Spleen (tissue), 11 donors: ENCODE measurements around the gene CLIP2. TPM values are rescaled to one million over a fixed set of nuclear protein-coding genes. Genes with fewer than 3 reads are reported as not detected.
"Not testable (repeated sequence)": the region's sequence is repeated elsewhere in the genome, so short reads cannot be mapped to it uniquely, and the experiment has no call there.

Source experiments
- DNase-seq: peaks from one replicate; pipeline ENCODE4 v3.0.0-alpha.2; 2020
- H3K27ac ChIP-seq, 8 donors: fragments of 200-600 bp; sonication (generic) in 7 of 8; 1 replicate in 4 of 8; 2 replicates in 4 of 8; pipeline versions ENCODE4 v1.5.0 to v1.8.0; 2016 to 2021; ENCODE audit warnings: inconsistent platforms in 4 of 8, mild to moderate bottlenecking in 4 of 8, moderate library complexity in 1 of 8
- H3K27me3 ChIP-seq, 7 donors: fragments of 200-600 bp; sonication (generic) in 6 of 7; replicated peaks in 1 of 7; 1 replicate in 4 of 7; 2 replicates in 3 of 7; pipeline versions ENCODE4 v1.5.0 to v1.8.0; 2016 to 2021; ENCODE audit warnings: inconsistent platforms in 3 of 7, mild to moderate bottlenecking in 1 of 7
- H3K36me3 ChIP-seq, 6 donors: fragments of 200-600 bp; sonication (generic) in 5 of 6; 1 replicate in 4 of 6; 2 replicates in 2 of 6; pipeline versions ENCODE4 v1.5.0 to v1.8.0; 2016 to 2021; ENCODE audit warnings: inconsistent platforms in 2 of 6
- H3K4me1 ChIP-seq, 6 donors: fragments of 200-600 bp; sonication (generic) in 5 of 6; 1 replicate in 3 of 6; 2 replicates in 3 of 6; pipeline versions ENCODE4 v1.5.0 to v1.8.0; 2016 to 2021; ENCODE audit warnings: inconsistent platforms in 3 of 6
- H3K4me3 ChIP-seq, 8 donors: fragments of 200-600 bp; sonication (generic) in 7 of 8; 1 replicate in 4 of 8; 2 replicates in 4 of 8; pipeline versions ENCODE4 v1.5.0 to v1.8.0; 2016 to 2021; ENCODE audit warnings: inconsistent platforms in 4 of 8, mild to moderate bottlenecking in 4 of 8, moderate library complexity in 2 of 8
- H3K9me3 ChIP-seq, 8 donors: fragments of 200-600 bp; sonication (generic) in 7 of 8; 1 replicate in 4 of 8; 2 replicates in 4 of 8; pipeline versions ENCODE4 v1.5.0 to v1.8.0; 2016 to 2021; ENCODE audit warnings: inconsistent platforms in 4 of 8
- CTCF ChIP-seq, 11 experiments: fragments of 200-600 bp in 7 of 11; fragments of 450-650 bp in 4 of 11; sonication (generic) in 4 of 11; IDR thresholded peaks in 8 of 11; conservative IDR thresholded peaks in 3 of 11; 1 replicate in 7 of 11; 2 replicates in 4 of 11; pipeline versions ENCODE4 v1.4.0 to v1.8.0; 2016 to 2021; ENCODE audit warnings: antibody characterized with exemption in 11 of 11, inconsistent platforms in 4 of 11, mild to moderate bottlenecking in 1 of 11
- POLR2A ChIP-seq, 3 donors: fragments of 450-650 bp; IDR thresholded peaks; one replicate each; pipeline ENCODE4 v1.5.1; 2017; ENCODE audit warnings: antibody characterized with exemption in 3 of 3, mild to moderate bottlenecking in 1 of 3
- POLR2AphosphoS5 ChIP-seq, 3 donors: sonication (generic); formaldehyde crosslinking; IDR thresholded peaks; one replicate each; pipeline ENCODE4 v1.5.1; 2017; ENCODE audit warnings: antibody characterized with exemption in 3 of 3
- WGBS, 5 donors: extraction: QIAGEN DNeasy Blood & Tissue Kit in 3 of 5; methylation state at CpG; one replicate each; pipeline versions ENCODE4 v1.1.5 to v1.1.7; 2013 to 2018; 5-methylcytosine and 5-hydroxymethylcytosine counted together
- intact Hi-C: fragments of 100-400 bp; cut with DNase I; formaldehyde crosslinking; loops from one replicate; pipeline ENCODE4 v1.15.0; 2023; ENCODE audit warnings: low total_unique reads
- polyA plus RNA-seq, 3 donors: library from polyadenylated mRNA; stranded (reverse); fragments of 200-250 nt; gene quantifications; one replicate each; pipeline ENCODE4 v1.2.1, GENCODE V29; 2013
- total RNA-seq, 7 donors: library from RNA; depleted of rRNA in 3 of 7; stranded (reverse); fragments of >200 nt in 3 of 7; fragmentation: NEBNext Ultra II Directional in 4 of 7; extraction: Animal tissue kit (Norgen Biotek cat#: 25700) in 4 of 7; gene quantifications; one replicate each; pipeline versions ENCODE4 v1.1.0 to v1.2.1, GENCODE V29; 2016 to 2021
- donor health status: healthy with polysubstance abuse.
- donor health status: DM: no; HTN: no; CAD: no; lungs with moderate emphysema.
- donor health status: DM: no; HTN: no; CAD: no.
- donor health status: Bipolar disorder and iron deficiency.
- donor health status: healthy.
- donor health status: DM: no; HTN: no; CAD: no.
- donor health status: DM: yes; HTN: yes; CAD: no.

Gene CLIP2
- total and polyA plus RNA-seq, 10 donors, result 2.7 to 18.6 (median 16.9) TPM

DNA sequence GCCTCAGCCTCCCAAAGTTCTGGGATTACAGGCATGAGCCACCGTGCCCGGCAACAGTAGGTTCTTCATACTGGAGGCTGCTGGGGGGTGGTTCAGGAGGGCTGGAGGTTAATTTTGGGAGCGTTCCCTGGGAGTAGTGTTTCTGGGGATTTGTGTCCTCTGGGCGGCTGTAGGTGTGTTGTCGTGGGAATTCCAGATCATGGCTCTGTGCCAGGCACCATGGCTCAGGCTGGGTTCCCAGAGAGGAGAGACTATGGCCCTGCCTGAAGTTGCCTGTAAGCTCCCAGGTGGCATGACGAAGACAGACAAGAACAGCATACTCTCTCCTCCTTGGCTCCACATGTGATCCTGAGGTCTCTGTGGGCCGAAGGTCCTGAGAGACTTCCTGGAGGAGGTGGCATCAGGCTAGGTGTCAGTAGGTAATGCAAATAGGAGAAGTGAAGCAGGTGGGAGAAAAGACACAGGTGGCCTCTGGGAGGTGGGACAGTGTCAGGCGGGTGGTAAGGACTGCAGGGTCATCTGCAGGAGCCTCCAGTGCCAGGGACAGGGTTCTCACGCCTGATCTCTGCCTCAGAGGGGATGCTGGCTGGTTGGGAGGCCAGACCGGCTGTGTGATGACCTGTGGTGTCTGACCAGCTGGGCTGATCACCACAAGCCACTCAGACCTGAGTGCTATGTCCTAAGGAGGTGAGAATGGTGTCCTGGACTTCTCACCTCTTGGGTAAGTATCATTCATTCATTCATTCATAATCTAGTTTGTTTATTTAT, 18.7 kb downstream of the CLIP2 start:
- peaks cover 0 to 13% (median 0%) of the 10 kb centered on the region in 7 donors for H3K27me3 ChIP-seq
- intact Hi-C loops, result no loop called here
- DNase-seq, result no peak
- H3K4me1 ChIP-seq, result peaks cover 6 to 36% (median 18%) of the 10 kb centered on the region in 6 donors
- no peaks in the 10 kb centered on the region for H3K36me3 ChIP-seq
- H3K9me3 ChIP-seq, result no peaks in the 10 kb centered on the region
- 81 to 94% (median 87%) methylated on average over 6 to 10 of the region's 10 CpGs for WGBS, 5 donors
- no peak overlapping the region for H3K4me3 ChIP-seq
- no peak overlapping the region for H3K27ac ChIP-seq
- TF ChIP-seq POLR2AphosphoS5 (IDR thresholded peaks at IDR 0.05) (no peak), POLR2A (IDR thresholded peaks at IDR 0.05) (no peak), CTCF (IDR thresholded peaks at IDR 0.05 in 8 of 11, conservative IDR thresholded peaks at IDR 0.05 in 3 of 11) (no peak)

DNA sequence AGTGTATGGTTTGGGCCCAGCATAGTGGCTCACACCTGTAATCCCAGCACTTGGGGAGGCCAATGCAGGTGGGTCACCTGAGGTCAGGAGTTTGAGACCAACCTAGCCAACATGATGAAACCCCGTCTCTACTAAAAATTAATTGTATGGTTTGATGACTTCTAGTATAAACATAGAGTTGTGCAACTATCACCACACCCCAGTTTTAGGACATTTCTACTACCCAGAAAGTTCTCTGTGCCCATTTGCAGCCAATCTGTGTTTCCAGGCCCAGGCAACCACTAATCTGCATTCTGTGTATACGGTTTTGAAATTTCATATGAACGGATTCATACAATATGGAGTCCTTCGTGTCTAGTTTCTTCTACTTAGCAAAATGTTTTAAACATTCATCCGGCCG, 20.0 kb downstream of the CLIP2 start:
- H3K36me3 ChIP-seq, result no peaks in the 10 kb centered on the region
- H3K4me1 ChIP-seq, result peaks cover 6 to 38% (median 18%) of the 10 kb centered on the region in 6 donors
- intact Hi-C loops, result no loop called here
- no peaks in the 10 kb centered on the region for H3K9me3 ChIP-seq
- H3K27me3 ChIP-seq, result peaks cover 0 to 13% (median 0%) of the 10 kb centered on the region in 7 donors
- no peak overlapping the region for H3K4me3 ChIP-seq
- WGBS, 5 donors, result 92 to 95% (median 94%) methylated on average over 6 of the region's 6 CpGs
- no peak for DNase-seq
- TF ChIP-seq CTCF (IDR thresholded peaks at IDR 0.05 in 8 of 11, conservative IDR thresholded peaks at IDR 0.05 in 3 of 11) (no peak), POLR2A (IDR thresholded peaks at IDR 0.05) (no peak), POLR2AphosphoS5 (IDR thresholded peaks at IDR 0.05) (no peak)
- H3K27ac ChIP-seq, result no peak overlapping the region

GRCh38 chr7:74311305-74311744, 22.1 kb downstream of the CLIP2 start:
- Histone ChIP-seq H3K9me3 (no peaks in the 10 kb centered on the region), H3K4me1 (peaks cover 1 to 28% (median 13%) of the 10 kb centered on the region in 6 donors), H3K4me3 (no peak overlapping the region), H3K36me3 (no peaks in the 10 kb centered on the region), H3K27me3 (peaks cover 0 to 9% (median 0%) of the 10 kb centered on the region in 7 donors), H3K27ac (no peak overlapping the region)
- DNase-seq, result no peak
- TF ChIP-seq CTCF (IDR thresholded peaks at IDR 0.05 in 8 of 11, conservative IDR thresholded peaks at IDR 0.05 in 3 of 11) (no peak), POLR2A (IDR thresholded peaks at IDR 0.05) (no peak), POLR2AphosphoS5 (IDR thresholded peaks at IDR 0.05) (no peak)
- intact Hi-C loops, result no loop called here
- 81 to 90% (median 85%) methylated on average over 4 of the region's 4 CpGs for WGBS, 5 donors

GRCh38 chr7:74312418-74313028, 23.3 kb downstream of the CLIP2 start:
- H3K27me3 ChIP-seq, result no peaks in the 10 kb centered on the region
- H3K36me3 ChIP-seq, result peaks cover 0 to 3% (median 0%) of the 10 kb centered on the region in 6 donors
- peaks cover 0 to 16% (median 2%) of the 10 kb centered on the region in 6 donors for H3K4me1 ChIP-seq
- no peak overlapping the region for H3K27ac ChIP-seq
- TF ChIP-seq POLR2A (IDR thresholded peaks at IDR 0.05) (no peak), CTCF (IDR thresholded peaks at IDR 0.05 in 8 of 11, conservative IDR thresholded peaks at IDR 0.05 in 3 of 11) (no peak), POLR2AphosphoS5 (IDR thresholded peaks at IDR 0.05) (no peak)
- intact Hi-C loops, result no loop called here
- no peak overlapping the region for H3K4me3 ChIP-seq
- no peaks in the 10 kb centered on the region for H3K9me3 ChIP-seq
- WGBS, 5 donors, result 39 to 71% (median 50%) methylated on average over 7 to 16 of the region's 16 CpGs
- no peak for DNase-seq

GRCh38 chr7:74315891-74316290, 26.7 kb downstream of the CLIP2 start:
- intact Hi-C loops, DNase-seq: not testable (repeated sequence)
- 79 to 86% (median 84%) methylated on average over 4 of the region's 4 CpGs for WGBS, 5 donors

More at GRCh38 chr7:74315891-74316290, 26.7 kb downstream of the CLIP2 start:
- not testable (repeated sequence) for H3K27ac ChIP-seq, H3K4me3 ChIP-seq, H3K27me3 ChIP-seq, H3K9me3 ChIP-seq
- H3K4me1 ChIP-seq, result peaks cover 0 to 16% (median 0%) of the 10 kb centered on the region in 6 donors
- H3K36me3 ChIP-seq, result peaks cover 0 to 22% (median 0%) of the 10 kb centered on the region in 6 donors
